D341Med (cell line): ENCODE data around the gene GFY.
A peak's percentile ranks its signal among the peaks of the same experiment; 100 is the strongest.
"Not testable (repeated sequence)": the region's sequence is repeated elsewhere in the genome, so short reads cannot be mapped to it uniquely, and the experiment has no call there.

Source experiments
- DNase-seq: peaks from one replicate; pipeline ENCODE4 v3.0.0; 2012; ENCODE audit warnings: low spot score

GFY gene

DNA sequence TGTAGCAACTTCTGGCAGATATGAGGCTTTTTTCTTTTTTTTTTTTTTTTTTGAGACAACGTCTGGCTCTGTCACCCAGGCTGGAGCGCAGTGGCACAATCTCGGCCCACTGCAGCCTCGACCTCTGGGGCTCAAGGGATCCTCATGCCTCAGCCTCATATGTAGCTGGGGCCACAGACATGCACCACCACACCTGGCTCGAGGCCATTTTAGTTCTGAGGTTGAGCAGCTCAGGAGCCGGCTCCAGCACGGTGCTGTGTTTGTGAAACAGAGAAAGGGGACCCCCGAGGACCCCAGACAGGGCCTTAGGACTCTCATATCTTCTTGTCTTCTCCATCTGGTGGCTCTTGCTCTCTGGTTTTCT is 45.4 kb downstream of the GFY start:
- DNase-seq, result no peak

- no peak for DNase-seq
Measured at GRCh38 chr19:49472936-49473335, 47.7 kb downstream of the GFY start.

GRCh38 chr19:49473501-49473867 is 48.3 kb downstream of the GFY start:
- DNase-seq, result not testable (repeated sequence)

- DNase-seq, result peak; percentile 94
Measured at GRCh38 chr19:49473868-49474541, 48.8 kb downstream of the GFY start, which contains the start of gene FLT3LG. FLT3LG (plus strand) TSS chr19:49474215; CDS start chr19:49474640, 425 bp downstream.

DNA sequence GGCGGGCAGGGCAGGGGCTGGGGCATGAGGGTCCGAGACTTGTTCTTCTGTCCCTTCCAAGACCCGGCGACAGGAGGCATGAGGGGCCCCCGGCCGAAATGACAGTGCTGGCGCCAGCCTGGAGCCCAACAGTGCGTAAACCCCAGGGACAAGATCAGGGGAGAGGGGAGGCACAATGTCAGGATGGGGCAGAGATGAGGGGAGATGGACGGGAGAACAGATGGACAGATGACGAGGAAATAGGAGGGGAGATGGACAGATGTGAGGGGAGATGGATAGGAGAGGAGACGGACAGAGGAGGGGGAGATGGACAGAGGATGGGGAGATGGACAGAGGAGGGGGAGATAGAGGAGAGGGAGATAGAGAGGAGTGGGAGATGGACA is 49.3 kb downstream of the GFY start:
- DNase-seq, result no peak

GRCh38 chr19:49475191-49475917 is 50.2 kb downstream of the GFY start:
- no peak for DNase-seq

- peak; percentile 84 for DNase-seq
Measured at GRCh38 chr19:49475995-49476880, 51.0 kb downstream of the GFY start.
